OCI-LY7 (cell line): ENCODE results near the gene NUP210.

Experiments used
- CTCF ChIP-seq: fragments of 200-600 bp; sonication (generic); conservative IDR thresholded peaks from 2 replicates; pipeline ENCODE4 v1.5.1; 2014; ENCODE audit warnings: mild to moderate bottlenecking, antibody characterized with exemption, low read length, moderate library complexity, mixed read lengths
- EZH2phosphoT487 ChIP-seq: fragments of 200-600 bp; sonication (generic); IDR thresholded peaks from 2 replicates; pipeline ENCODE4 v1.6.1; 2018; ENCODE audit warnings: low read depth, borderline replicate concordance, mild to moderate bottlenecking, mixed run types, antibody characterized with exemption, low read length, moderate library complexity, mixed read lengths

GRCh38 chr3:13307041-13307440 lies 113.1 kb downstream of the NUP210 start:
- TF ChIP-seq CTCF: no peak
- TF ChIP-seq EZH2phosphoT487: no peak
